Testis (tissue), 2 donors: ENCODE results near the gene AHDC1.

Source experiments
- POLR2A ChIP-seq: fragments of 450-650 bp; IDR thresholded peaks from one replicate; pipeline ENCODE4 v1.6.1; 2017; ENCODE audit warnings: antibody characterized with exemption, mild to moderate bottlenecking, moderate library complexity
- TF ChIP-seq, protein P1 (sequence below), 3 experiments: fragments of 450-650 bp in 2 of 3; fragments of 200-600 bp in 1 of 3; sonication (generic) in 1 of 3; IDR thresholded peaks; one replicate each; pipeline ENCODE4 v1.5.1; 2016 to 2019; ENCODE audit warnings: antibody characterized with exemption in 3 of 3, mild to moderate bottlenecking in 2 of 3, moderate library complexity in 1 of 3

- TF ChIP-seq, protein P1, sequence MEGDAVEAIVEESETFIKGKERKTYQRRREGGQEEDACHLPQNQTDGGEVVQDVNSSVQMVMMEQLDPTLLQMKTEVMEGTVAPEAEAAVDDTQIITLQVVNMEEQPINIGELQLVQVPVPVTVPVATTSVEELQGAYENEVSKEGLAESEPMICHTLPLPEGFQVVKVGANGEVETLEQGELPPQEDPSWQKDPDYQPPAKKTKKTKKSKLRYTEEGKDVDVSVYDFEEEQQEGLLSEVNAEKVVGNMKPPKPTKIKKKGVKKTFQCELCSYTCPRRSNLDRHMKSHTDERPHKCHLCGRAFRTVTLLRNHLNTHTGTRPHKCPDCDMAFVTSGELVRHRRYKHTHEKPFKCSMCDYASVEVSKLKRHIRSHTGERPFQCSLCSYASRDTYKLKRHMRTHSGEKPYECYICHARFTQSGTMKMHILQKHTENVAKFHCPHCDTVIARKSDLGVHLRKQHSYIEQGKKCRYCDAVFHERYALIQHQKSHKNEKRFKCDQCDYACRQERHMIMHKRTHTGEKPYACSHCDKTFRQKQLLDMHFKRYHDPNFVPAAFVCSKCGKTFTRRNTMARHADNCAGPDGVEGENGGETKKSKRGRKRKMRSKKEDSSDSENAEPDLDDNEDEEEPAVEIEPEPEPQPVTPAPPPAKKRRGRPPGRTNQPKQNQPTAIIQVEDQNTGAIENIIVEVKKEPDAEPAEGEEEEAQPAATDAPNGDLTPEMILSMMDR (IDR thresholded peaks at IDR 0.05), result peak in 1 of 3 experiments; percentile 9
- no peak for TF ChIP-seq POLR2A
Measured at GRCh38 chr1:27616441-27616840, 12.5 kb upstream of the AHDC1 start.
